NB4 (cell line): ENCODE measurements around the gene NTN1.

Experiments used
- MYC ChIP-seq: IDR thresholded peaks from 2 replicates; pipeline ENCODE4 v1.6.1; 2011; ENCODE audit warnings: low read depth, low read length
- POLR2A ChIP-seq: IDR thresholded peaks from 2 replicates; pipeline ENCODE4 v1.6.1; 2011; ENCODE audit warnings: mild to moderate bottlenecking; ENCODE audit not compliant: insufficient read length; ENCODE audit errors: extremely low read depth
- TF ChIP-seq, protein P1 (sequence below): IDR thresholded peaks from 2 replicates; pipeline ENCODE4 v1.6.1; 2011; ENCODE audit warnings: low read depth, low read length
- TF ChIP-seq, protein P2 (sequence below): IDR thresholded peaks from one replicate; pipeline ENCODE4 v1.5.1; 2012; ENCODE audit warnings: low read depth, low read length

DNA sequence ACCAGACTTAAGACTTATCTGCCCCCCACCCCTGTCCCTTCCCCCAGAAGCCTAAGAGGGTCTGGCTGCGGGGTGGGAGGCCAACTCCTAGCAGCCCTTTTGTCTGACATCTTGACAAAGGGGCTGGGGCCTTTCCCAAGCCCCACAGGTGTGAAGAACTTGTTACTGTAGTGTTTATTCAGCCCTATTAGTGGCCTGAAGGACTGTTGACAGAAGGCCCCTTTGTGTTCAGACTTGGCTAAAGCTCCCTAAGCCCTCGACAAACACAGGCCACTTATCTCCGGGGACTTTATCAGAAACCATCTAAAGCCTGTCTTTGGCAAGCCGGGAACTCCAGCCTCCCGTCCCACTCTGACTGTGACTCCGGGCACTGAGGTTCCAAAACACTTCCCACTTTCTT, 129.8 kb downstream of the NTN1 start:
- TF ChIP-seq POLR2A (no peak), MYC (no peak)
- TF ChIP-seq, protein P1, sequence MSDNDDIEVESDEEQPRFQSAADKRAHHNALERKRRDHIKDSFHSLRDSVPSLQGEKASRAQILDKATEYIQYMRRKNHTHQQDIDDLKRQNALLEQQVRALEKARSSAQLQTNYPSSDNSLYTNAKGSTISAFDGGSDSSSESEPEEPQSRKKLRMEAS: no peak
- TF ChIP-seq, protein P2, sequence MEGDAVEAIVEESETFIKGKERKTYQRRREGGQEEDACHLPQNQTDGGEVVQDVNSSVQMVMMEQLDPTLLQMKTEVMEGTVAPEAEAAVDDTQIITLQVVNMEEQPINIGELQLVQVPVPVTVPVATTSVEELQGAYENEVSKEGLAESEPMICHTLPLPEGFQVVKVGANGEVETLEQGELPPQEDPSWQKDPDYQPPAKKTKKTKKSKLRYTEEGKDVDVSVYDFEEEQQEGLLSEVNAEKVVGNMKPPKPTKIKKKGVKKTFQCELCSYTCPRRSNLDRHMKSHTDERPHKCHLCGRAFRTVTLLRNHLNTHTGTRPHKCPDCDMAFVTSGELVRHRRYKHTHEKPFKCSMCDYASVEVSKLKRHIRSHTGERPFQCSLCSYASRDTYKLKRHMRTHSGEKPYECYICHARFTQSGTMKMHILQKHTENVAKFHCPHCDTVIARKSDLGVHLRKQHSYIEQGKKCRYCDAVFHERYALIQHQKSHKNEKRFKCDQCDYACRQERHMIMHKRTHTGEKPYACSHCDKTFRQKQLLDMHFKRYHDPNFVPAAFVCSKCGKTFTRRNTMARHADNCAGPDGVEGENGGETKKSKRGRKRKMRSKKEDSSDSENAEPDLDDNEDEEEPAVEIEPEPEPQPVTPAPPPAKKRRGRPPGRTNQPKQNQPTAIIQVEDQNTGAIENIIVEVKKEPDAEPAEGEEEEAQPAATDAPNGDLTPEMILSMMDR: no peak
